ENCODE measurements around the gene HINT3.
"Not testable (repeated sequence)": the region's sequence is repeated elsewhere in the genome, so short reads cannot be mapped to it uniquely, and the experiment has no call there.

The HINT3 gene

GRCh38 chr6:126016591-126016990 is 60.0 kb downstream of the HINT3 start:
- TF ChIP-seq CTCF (IDR thresholded peaks at IDR 0.05; ENCODE audit: control insufficient read depth, extremely low read depth, insufficient read depth): no peak
- DNase-seq (ENCODE audit: low read depth): no peak

GRCh38 chr6:126017668-126018067 is 61.1 kb downstream of the HINT3 start:
- H3K4me3 ChIP-seq (ENCODE audit: low read depth, low read length): no peak overlapping the region
- DNase-seq (ENCODE audit: low read depth): peak; percentile 49
- no peak for TF ChIP-seq CTCF (IDR thresholded peaks at IDR 0.05; ENCODE audit: control insufficient read depth, extremely low read depth, insufficient read depth)

More at GRCh38 chr6:126016591-126016990, 60.0 kb downstream of the HINT3 start:
- no peak overlapping the region for H3K4me3 ChIP-seq (ENCODE audit: low read depth, low read length)

- no peak overlapping the region for H3K4me3 ChIP-seq (ENCODE audit: low read depth, low read length)
- no peak for DNase-seq (ENCODE audit: low read depth)
- no peak for TF ChIP-seq CTCF (IDR thresholded peaks at IDR 0.05; ENCODE audit: control insufficient read depth, extremely low read depth, insufficient read depth)
These were observed 63.9 kb downstream of the HINT3 start for GRCh38 chr6:126020305-126021050.

- not testable (repeated sequence) for DNase-seq (ENCODE audit: low read depth); H3K4me3 ChIP-seq (ENCODE audit: low read depth, low read length)
These were observed 66.9 kb downstream of the HINT3 start for GRCh38 chr6:126023474-126023873.

GRCh38 chr6:126026001-126026400 is 69.4 kb downstream of the HINT3 start:
- H3K4me3 ChIP-seq (ENCODE audit: low read depth, low read length): no peak overlapping the region
- TF ChIP-seq CTCF (IDR thresholded peaks at IDR 0.05; ENCODE audit: control insufficient read depth, extremely low read depth, insufficient read depth): no peak
- DNase-seq (ENCODE audit: low read depth): no peak

GRCh38 chr6:126027601-126028000 is 71.0 kb downstream of the HINT3 start:
- H3K4me3 ChIP-seq (ENCODE audit: low read depth, low read length): no peak overlapping the region
- TF ChIP-seq CTCF (IDR thresholded peaks at IDR 0.05; ENCODE audit: control insufficient read depth, extremely low read depth, insufficient read depth): no peak
- DNase-seq (ENCODE audit: low read depth): no peak

Measured in LNCaP clone FGC (cell line).